Measurements from ENCODE around the gene ABCA6.

GRCh38 chr17:69175262-69175624 lies 33.5 kb upstream of the ABCA6 start:
- TF ChIP-seq, protein P1, sequence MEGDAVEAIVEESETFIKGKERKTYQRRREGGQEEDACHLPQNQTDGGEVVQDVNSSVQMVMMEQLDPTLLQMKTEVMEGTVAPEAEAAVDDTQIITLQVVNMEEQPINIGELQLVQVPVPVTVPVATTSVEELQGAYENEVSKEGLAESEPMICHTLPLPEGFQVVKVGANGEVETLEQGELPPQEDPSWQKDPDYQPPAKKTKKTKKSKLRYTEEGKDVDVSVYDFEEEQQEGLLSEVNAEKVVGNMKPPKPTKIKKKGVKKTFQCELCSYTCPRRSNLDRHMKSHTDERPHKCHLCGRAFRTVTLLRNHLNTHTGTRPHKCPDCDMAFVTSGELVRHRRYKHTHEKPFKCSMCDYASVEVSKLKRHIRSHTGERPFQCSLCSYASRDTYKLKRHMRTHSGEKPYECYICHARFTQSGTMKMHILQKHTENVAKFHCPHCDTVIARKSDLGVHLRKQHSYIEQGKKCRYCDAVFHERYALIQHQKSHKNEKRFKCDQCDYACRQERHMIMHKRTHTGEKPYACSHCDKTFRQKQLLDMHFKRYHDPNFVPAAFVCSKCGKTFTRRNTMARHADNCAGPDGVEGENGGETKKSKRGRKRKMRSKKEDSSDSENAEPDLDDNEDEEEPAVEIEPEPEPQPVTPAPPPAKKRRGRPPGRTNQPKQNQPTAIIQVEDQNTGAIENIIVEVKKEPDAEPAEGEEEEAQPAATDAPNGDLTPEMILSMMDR (conservative IDR thresholded peaks at IDR 0.05 in 1 of 2, IDR thresholded peaks at IDR 0.05 in 1 of 2; ENCODE audit: low read depth in 1 of 2, low read length in 2 of 2) = no peak
- TF ChIP-seq EZH2 (IDR thresholded peaks at IDR 0.05; ENCODE audit: low read length, missing control alignments) = no peak
